Endodermal cell (in vitro differentiated cells): ENCODE measurements around the gene LBHD1. TPM values are rescaled to one million over a fixed set of nuclear protein-coding genes. Genes with fewer than 3 reads are reported as not detected.

Experiments
- DNase-seq: peaks from one replicate; pipeline ENCODE4 v3.0.0-alpha.2; 2017
- H3K27ac ChIP-seq: 2 replicates; pipeline ENCODE4 v1.5.1; 2013; ENCODE audit warnings: mild to moderate bottlenecking, low read depth, low read length, moderate library complexity
- H3K27me3 ChIP-seq: 2 replicates; pipeline ENCODE4 v1.6.1; 2013; ENCODE audit warnings: mild to moderate bottlenecking, low read length, moderate library complexity; ENCODE audit not compliant: insufficient read depth, control insufficient read depth, poor library complexity, severe bottlenecking
- H3K36me3 ChIP-seq: 2 replicates; pipeline ENCODE4 v1.7.0; 2013; ENCODE audit warnings: mild to moderate bottlenecking, low read length, moderate library complexity; ENCODE audit not compliant: control insufficient read depth, insufficient read depth
- H3K4me1 ChIP-seq: one replicate; pipeline ENCODE4 v1.7.0; 2013; ENCODE audit warnings: low read length; ENCODE audit not compliant: control insufficient read depth, insufficient read depth
- H3K4me3 ChIP-seq: 2 replicates; pipeline ENCODE4 v1.5.1; 2013; ENCODE audit warnings: mild to moderate bottlenecking, low read length, moderate library complexity
- H3K9ac ChIP-seq: 2 replicates; pipeline ENCODE4 v1.6.1; 2013; ENCODE audit warnings: mild to moderate bottlenecking, low read length, moderate library complexity; ENCODE audit not compliant: poor library complexity, severe bottlenecking; ENCODE audit errors: extremely low read depth
- H3K9me3 ChIP-seq: 2 replicates; pipeline ENCODE4 v1.6.1; 2013; ENCODE audit warnings: mild to moderate bottlenecking, low read length, moderate library complexity; ENCODE audit not compliant: control insufficient read depth
- H3K27ac Mint-ChIP-seq: 2 replicates; pipeline ENCODE4 v1.8.0; 2020; ENCODE audit warnings: mixed read lengths
- H3K27me3 Mint-ChIP-seq: 2 replicates; pipeline ENCODE4 v1.8.0; 2021; ENCODE audit warnings: mild to moderate bottlenecking, mixed read lengths; ENCODE audit not compliant: insufficient read depth
- H3K36me3 Mint-ChIP-seq: 2 replicates; pipeline ENCODE4 v1.8.0; 2020; ENCODE audit warnings: low read depth, mixed read lengths
- H3K4me1 Mint-ChIP-seq: 2 replicates; pipeline ENCODE4 v1.8.0; 2020; ENCODE audit warnings: mixed read lengths
- H3K4me3 Mint-ChIP-seq: 2 replicates; pipeline ENCODE4 v1.8.0; 2020; ENCODE audit warnings: mild to moderate bottlenecking, moderate library complexity, mixed read lengths
- H3K9me3 Mint-ChIP-seq: 2 replicates; pipeline ENCODE4 v1.8.0; 2020; ENCODE audit warnings: mild to moderate bottlenecking, mixed read lengths
- CTCF ChIP-seq: fragments of 200-600 bp; sonication (generic); conservative IDR thresholded peaks from 2 replicates; pipeline ENCODE4 v1.5.0; 2021; ENCODE audit warnings: antibody characterized with exemption, mild to moderate bottlenecking
- WGBS, 2 experiments: methylation state at CpG; one replicate each; pipeline versions ENCODE4 v1.1.5 to v1.1.7; 2013; ENCODE audit warnings: missing lambda C conversion rate in 2 of 2, mixed read lengths in 1 of 2; ENCODE audit not compliant: insufficient coverage in 1 of 2, insufficient read length in 1 of 2; 5-methylcytosine and 5-hydroxymethylcytosine counted together
- total RNA-seq, 2 donors: library from RNA; stranded (reverse); fragmentation: NEBNext Ultra II Directional in 1 of 2; extraction: Animal tissue kit (Norgen Biotek cat#: 25700) in 1 of 2; gene quantifications; 2 replicates in 1 of 2; 3 replicates in 1 of 2; pipeline ENCODE4 v1.2.1, GENCODE V29; 2021

LBHD1 gene
- total RNA-seq, 2 donors from 2014 or later, result 7.5 to 14.1 TPM

GRCh38 chr11:62627713-62628112, 44.4 kb downstream of the LBHD1 start:
- Mint-ChIP-seq H3K4me3 (no peak overlapping the region), H3K36me3 (peaks cover 81% of the 10 kb centered on the region), H3K4me1 (no peaks in the 10 kb centered on the region), H3K27ac (peak overlapping the region; percentile 57), H3K9me3 (no peaks in the 10 kb centered on the region), H3K27me3 (no peaks in the 10 kb centered on the region)
- Histone ChIP-seq H3K36me3 (peaks cover 84% of the 10 kb centered on the region), H3K4me3 (no peak overlapping the region), H3K27ac (no peak overlapping the region), H3K4me1 (no peaks in the 10 kb centered on the region), H3K9me3 (no peaks in the 10 kb centered on the region), H3K9ac (no peak overlapping the region), H3K27me3 (no peaks in the 10 kb centered on the region)
- 93 to 95% methylated on average over 2 to 3 of the region's 3 CpGs for WGBS, 2 experiments
- no peak for TF ChIP-seq CTCF
- no peak for DNase-seq

- WGBS, 2 experiments, result 90 to 95% methylated on average over 2 to 7 of the region's 7 CpGs
- Histone ChIP-seq H3K4me1 (no peaks in the 10 kb centered on the region), H3K4me3 (peak overlapping the region; percentile 65), H3K27ac (peak overlapping the region; percentile 74), H3K36me3 (peaks cover 33% of the 10 kb centered on the region), H3K27me3 (no peaks in the 10 kb centered on the region), H3K9ac (no peak overlapping the region), H3K9me3 (no peaks in the 10 kb centered on the region)
- Mint-ChIP-seq H3K36me3 (peaks cover 43% of the 10 kb centered on the region), H3K4me3 (peak overlapping the region; percentile 77), H3K4me1 (peaks cover 13% of the 10 kb centered on the region), H3K27me3 (no peaks in the 10 kb centered on the region), H3K27ac (peak overlapping the region; percentile 95), H3K9me3 (no peaks in the 10 kb centered on the region)
- no peak for TF ChIP-seq CTCF
- no peak for DNase-seq
Observed at GRCh38 chr11:62622476-62623089, 49.5 kb downstream of the LBHD1 start.

- Histone ChIP-seq H3K4me3 (peak within 1 kb of the TSS; percentile 91), H3K27me3 (no peaks in the 10 kb centered on the region), H3K4me1 (no peaks in the 10 kb centered on the region), H3K9me3 (no peaks in the 10 kb centered on the region), H3K27ac (peak within 1 kb of the TSS; percentile 74), H3K9ac (peak within 1 kb of the TSS; percentile 68), H3K36me3 (peaks cover 26% of the 10 kb centered on the region)
- TF ChIP-seq CTCF, result peak; percentile 12
- H3K9me3 Mint-ChIP-seq, result no peaks in the 10 kb centered on the region
- peaks cover 13% of the 10 kb centered on the region for H3K4me1 Mint-ChIP-seq
- peak; percentile 99 for DNase-seq
- peaks cover 35% of the 10 kb centered on the region for H3K36me3 Mint-ChIP-seq
- WGBS, 2 experiments, result 3 to 7% methylated on average over 31 to 77 of the region's 77 CpGs
- H3K27ac Mint-ChIP-seq, result peak within 1 kb of the TSS; percentile 95
- no peaks in the 10 kb centered on the region for H3K27me3 Mint-ChIP-seq
- H3K4me3 Mint-ChIP-seq, result peak within 1 kb of the TSS; percentile 77
Observed at GRCh38 chr11:62621567-62622470, 50.2 kb downstream of the LBHD1 start, which contains the start of gene B3GAT3. TSS of gene B3GAT3 (minus strand) at chr11:62621986. CDS start at chr11:62621947, 39 bp downstream.
